ENCODE measurements around the gene NYNRIN.

The NYNRIN gene

DNA sequence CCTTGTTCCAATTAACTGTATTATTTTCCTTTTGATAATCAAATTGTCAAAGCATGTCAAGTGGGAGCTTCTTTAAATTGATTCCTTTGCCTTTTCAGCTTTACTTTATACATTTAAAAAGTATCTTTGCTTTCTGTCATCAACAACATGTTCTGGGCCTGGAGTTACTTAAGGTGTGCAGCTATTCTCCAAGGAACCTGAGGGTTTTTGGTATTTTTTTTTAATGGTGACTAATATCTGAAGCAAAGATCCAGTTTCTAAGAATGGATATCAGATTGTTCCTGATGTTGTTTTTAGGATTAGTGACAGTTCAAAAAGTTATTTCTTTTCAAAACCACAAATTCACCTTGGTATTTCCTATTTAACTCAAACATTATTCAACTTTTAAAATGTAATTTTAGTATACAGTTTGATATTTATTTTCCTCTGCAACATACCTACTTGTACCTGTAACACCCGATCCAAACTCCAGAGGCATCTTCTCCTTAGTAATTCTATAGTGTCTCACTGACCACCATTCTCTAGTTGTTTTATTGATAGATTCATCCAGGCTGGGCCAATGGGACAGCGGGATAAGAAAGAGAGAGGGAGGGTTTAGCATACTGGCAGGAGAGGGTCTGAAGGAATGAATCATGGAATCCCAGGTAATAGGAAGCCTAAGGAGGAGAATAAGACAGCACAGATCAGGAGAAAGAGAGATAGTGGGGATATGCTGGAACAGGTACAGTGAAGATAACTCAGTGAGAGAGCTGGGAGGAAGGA is 27.5 kb downstream of the NYNRIN start:
- intact Hi-C loops (cut with DNase I): no loop called here
- peak in 1 of 42 donors; percentile 21 for DNase-seq

DNA sequence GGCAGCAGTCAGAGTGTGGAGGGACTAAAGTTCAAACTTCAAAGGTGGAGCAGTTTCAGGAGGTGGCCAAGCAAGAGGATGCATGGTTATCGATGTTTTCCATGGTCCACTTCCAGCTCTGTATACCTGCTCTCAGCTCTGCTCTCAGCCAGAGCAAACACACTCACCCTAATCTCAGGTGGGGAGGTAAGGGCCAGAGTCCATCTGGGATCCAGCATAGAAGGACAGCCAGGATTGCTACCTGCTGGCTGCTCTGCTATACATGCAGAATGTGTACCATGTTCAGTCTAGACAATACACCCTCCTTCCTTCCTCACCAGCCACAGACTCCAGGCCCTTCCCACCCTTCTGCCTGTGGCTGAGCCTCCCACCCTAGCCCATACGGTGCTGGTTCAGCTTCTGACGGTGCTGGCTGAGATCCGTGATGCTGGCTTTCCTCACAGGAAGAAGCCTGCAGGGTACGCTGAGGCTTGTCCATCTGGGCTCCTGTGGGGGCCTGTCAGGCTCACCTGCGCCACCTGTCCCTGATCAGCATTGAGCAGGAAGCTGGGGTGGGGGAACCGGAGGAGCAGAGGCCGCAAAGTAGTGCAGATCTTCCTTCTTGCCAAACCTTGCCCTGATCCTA is 28.2 kb downstream of the NYNRIN start:
- DNase-seq: peak in 1 of 42 donors; percentile 32
- intact Hi-C loops (cut with DNase I): no loop called here

- intact Hi-C loops (cut with DNase I): no loop called here
- peak in 1 of 42 donors; percentile 36 for DNase-seq
These were observed 29.0 kb downstream of the NYNRIN start for GRCh38 chr14:24427537-24428508.

DNA sequence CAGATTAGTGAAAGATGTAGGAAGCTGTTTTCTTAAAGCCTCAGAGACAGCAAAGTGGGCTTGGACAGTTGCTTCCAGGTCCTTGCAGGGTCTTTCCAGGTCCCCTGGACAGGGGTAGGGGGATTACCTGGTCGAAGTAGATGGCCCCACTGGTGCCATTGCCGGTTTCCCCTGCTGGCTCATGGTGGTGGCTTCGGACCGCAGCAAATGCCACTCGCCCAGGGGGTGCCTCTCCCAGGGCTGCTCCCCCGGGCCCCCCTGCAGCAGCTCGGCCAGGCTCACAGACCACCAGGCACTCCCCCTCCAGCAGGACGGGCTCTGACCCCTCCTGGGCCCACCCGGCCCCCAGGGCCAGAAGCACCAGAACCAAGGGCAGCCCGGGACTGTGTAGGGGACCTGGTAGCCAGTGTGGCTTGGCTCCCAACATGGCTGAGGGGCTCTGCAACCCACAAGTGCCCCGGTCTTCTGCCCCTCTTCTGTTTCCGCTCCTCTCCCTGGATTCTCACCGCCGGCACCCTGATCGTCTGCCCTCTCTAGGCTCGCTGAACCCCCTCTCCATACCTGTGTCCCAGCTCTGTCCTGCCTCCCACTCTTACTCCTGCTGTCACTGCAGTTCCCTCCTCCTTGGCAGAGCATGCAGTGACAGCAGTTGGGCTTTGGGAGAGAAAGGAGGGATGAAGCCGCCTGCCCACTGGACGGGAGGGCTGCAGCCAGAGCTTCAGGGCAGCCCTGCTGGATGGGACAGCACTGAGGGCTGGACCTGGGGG is 30.0 kb downstream of the NYNRIN start:
- DNase-seq: no peak
- intact Hi-C loops (cut with DNase I): no loop called here

GRCh38 chr14:24429395-24430142 is 30.8 kb downstream of the NYNRIN start, which contains the start of the genes CBLN3 and KHNYN:
CBLN3 (minus strand) TSS chr14:24429668; CDS start chr14:24429054, 614 bp downstream.
KHNYN (plus strand) TSS chr14:24429954; CDS start chr14:24430731, 777 bp downstream.
- intact Hi-C loops (cut with DNase I): no loop called here

GRCh38 chr14:24430143-24430681 is 31.4 kb downstream of the NYNRIN start:
- intact Hi-C loops (cut with DNase I): no loop called here
- DNase-seq: peak in 35 of 42 donors; percentile 32 to 70 (median 51)

More at GRCh38 chr14:24429395-24430142, 30.8 kb downstream of the NYNRIN start, which contains the start of the genes CBLN3 and KHNYN:
- DNase-seq: peak; percentile 40 to 90 (median 82)

DNA sequence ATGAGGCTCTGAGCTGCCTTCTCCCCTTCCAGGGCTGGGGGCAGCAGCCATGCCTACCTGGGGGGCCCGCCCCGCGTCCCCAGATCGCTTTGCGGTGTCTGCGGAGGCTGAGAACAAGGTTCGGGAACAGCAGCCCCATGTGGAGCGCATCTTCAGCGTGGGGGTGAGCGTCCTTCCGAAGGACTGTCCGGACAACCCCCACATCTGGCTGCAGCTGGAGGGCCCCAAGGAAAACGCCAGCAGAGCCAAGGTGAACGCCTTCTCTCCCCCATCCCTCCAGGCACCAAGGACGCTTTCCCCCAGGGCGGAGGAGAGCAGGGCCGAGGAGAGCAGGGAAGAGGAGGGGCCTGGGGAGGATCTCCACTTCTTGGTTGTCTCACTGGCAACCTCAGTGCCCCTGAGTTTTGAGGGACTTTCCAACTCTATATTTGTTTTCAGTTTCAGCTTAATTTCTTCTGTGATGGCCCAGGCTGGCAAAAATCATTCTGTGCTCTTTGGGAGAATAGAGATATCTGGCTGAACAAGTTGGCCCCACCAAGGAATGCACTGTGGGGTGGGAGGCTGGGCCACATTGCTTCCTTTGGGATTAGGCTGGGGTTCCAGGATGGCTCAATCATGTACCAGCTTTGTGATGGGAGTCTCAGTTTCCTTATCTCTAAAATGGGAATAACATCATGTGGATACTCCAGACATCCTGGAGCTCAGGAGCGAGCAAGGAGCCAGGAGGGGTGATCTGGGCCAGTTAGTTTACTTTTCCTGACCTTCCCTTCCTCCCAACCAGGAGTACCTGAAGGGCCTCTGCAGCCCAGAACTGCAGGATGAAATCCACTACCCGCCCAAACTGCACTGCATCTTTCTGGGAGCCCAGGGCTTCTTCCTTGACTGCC is 32.1 kb downstream of the NYNRIN start:
- intact Hi-C loops (cut with DNase I): no loop called here
- DNase-seq: peak in 2 of 42 donors; percentile 26 to 39

DNA sequence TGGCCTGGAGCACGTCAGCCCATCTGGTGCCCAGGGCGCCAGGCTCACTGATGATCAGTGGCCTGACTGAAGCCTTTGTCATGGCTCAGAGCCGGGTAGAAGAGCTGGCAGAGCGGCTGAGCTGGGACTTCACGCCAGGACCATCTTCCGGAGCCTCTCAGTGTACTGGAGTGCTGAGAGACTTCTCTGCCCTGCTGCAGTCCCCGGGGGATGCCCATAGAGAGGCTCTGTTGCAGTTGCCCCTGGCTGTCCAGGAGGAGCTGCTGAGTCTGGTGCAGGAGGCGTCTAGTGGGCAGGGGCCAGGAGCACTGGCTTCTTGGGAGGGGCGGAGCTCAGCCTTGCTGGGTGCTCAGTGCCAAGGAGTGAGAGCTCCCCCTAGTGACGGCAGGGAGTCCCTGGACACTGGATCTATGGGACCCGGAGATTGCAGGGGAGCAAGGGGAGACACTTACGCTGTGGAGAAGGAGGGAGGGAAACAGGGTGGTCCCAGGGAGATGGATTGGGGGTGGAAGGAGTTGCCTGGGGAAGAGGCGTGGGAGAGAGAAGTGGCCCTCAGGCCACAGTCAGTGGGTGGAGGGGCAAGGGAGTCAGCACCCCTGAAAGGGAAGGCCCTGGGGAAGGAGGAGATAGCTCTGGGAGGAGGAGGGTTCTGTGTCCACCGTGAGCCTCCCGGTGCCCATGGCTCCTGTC is 32.9 kb downstream of the NYNRIN start:
- intact Hi-C loops (cut with DNase I): no loop called here
- peak; percentile 69 to 93 (median 84) for DNase-seq

DNA sequence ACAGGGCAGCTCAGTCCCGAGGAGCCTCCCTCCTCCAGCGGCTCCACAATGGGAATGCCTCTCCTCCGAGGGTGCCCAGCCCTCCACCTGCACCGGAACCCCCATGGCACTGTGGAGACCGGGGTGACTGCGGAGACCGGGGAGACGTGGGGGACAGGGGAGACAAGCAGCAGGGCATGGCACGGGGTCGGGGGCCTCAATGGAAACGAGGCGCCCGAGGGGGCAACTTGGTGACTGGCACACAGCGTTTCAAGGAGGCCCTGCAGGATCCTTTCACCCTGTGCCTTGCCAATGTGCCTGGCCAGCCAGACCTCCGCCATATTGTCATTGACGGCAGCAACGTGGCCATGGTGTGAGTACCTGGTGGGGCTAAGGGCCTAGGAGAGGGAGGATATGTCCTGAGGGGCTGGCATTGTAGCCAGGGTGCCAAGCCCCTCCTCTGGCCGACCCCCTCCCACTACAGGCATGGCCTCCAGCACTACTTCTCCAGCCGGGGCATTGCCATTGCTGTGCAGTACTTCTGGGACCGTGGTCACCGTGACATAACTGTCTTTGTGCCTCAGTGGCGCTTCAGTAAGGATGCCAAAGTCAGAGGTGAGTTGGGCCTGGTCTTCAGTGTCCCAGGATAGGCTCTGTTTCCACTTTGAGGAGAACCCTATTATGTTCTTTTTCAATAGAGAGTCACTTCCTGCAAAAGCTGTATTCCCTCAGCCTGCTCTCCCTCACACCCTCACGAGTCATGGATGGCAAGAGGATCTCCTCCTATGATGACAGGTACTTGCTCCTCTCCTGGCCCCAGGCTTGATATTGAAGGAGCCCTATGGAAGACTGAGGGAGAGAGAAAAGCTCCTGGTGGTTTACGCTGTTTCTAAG is 33.7 kb downstream of the NYNRIN start:
- peak in 1 of 42 donors; percentile 27 for DNase-seq
- intact Hi-C loops (cut with DNase I): no loop called here

DNA sequence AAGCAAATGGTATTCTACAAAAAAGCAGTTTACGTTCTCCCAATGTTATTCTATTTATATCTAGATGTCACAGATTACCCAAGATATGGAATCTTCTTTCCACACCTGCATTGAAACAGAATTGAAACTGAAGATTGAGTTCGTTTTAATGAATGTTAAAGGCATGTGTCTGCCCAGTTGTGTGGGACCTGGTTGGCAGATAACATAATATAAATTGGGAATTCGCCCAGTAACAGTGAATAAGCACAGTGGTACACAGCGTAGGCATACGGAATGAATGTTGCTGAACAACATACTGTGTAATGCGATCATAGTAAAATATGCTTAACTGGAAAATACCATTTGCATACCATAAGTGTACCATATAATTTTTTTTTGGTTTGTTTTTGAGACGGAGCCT is 35.2 kb downstream of the NYNRIN start:
- intact Hi-C loops (cut with DNase I): no loop called here
- DNase-seq: no peak

- intact Hi-C loops (cut with DNase I): loop anchor here (5.0 kb wide), 1 partner anchor 102 kb away; no protein-coding TSS in a partner anchor
- no peak for DNase-seq
These were observed 35.9 kb downstream of the NYNRIN start for GRCh38 chr14:24434676-24435075.

DNA sequence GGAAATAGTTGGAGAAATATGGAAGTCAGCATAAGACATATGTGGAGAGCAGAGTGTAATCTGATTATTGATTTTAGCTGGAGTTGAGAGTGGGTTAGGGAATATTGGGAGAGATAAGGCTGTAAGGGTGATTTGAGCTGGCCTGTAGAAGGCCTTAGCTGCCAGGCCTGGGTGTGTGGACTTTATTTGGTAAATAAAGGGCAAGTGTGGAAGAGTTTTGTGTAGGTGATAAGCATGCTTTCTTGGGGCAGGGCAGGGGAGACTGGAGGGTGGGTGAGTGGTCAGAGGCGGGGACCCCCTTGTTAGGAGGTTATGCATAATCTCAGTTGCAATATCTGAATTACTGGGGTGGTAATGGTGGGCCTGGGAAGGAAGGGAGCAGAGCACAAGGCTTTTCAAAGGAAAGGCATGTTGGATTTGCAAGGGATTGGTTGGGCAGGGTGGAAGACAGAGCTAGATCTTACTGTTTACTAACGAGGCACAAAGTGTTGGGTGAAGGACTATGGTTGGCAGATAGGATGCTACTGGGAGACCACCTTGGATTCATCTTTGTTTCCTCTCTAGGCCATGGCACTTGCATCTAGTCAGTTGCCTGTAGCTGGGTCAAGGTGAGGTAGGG is 36.5 kb downstream of the NYNRIN start:
- no peak for DNase-seq
- intact Hi-C loops (cut with DNase I): loop anchor here (5.0 kb wide), 1 partner anchor 103 kb away; no protein-coding TSS in a partner anchor

DNA sequence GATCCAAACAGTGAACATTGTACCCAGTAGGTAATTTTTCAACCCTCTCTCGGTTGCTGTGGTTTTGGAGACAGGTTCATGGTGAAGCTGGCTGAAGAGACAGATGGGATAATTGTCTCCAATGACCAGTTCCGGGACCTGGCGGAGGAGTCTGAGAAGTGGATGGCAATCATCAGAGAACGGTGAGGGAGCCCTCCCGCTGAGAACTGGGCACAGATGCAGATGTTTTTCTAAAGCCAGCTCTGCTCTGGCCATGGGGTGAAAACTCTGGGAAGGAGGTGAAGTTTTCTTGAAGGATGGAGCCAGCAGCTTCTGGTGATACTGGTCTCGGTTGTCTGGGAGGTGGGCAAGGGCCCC is 37.2 kb downstream of the NYNRIN start:
- intact Hi-C loops (cut with DNase I): loop anchor here (5.0 kb wide), 1 partner anchor 104 kb away; no protein-coding TSS in a partner anchor
- no peak for DNase-seq

GRCh38 chr14:24436355-24437019 is 37.7 kb downstream of the NYNRIN start:
- DNase-seq: peak in 27 of 42 donors; percentile 28 to 79 (median 59)
- intact Hi-C loops (cut with DNase I): loop anchor here (5.0 kb wide), 1 partner anchor 104 kb away; no protein-coding TSS in a partner anchor
